HG02571 (cell line): ENCODE data around the gene ENTR1.

Experiments used
- ATAC-seq: cut with Tn5 transposase; IDR thresholded peaks from one replicate; pipeline ENCODE4 v1.9.1; 2021; ENCODE audit warnings: mild to moderate bottlenecking, moderate library complexity; ENCODE audit not compliant: unreplicated experiment

ENTR1 gene

GRCh38 chr9:136379003-136379287 lies 31.5 kb downstream of the ENTR1 start:
- ATAC-seq = no peak

GRCh38 chr9:136378170-136379002 lies 32.0 kb downstream of the ENTR1 start:
- no peak for ATAC-seq

- ATAC-seq = no peak
Observed at GRCh38 chr9:136377341-136378169, 32.9 kb downstream of the ENTR1 start.

GRCh38 chr9:136376457-136376856 lies 34.0 kb downstream of the ENTR1 start:
- no peak for ATAC-seq

- ATAC-seq = no peak
Observed at GRCh38 chr9:136375096-136375495, 35.3 kb downstream of the ENTR1 start.

- no peak for ATAC-seq
Observed at GRCh38 chr9:136374183-136374575, 36.2 kb downstream of the ENTR1 start.

- ATAC-seq = no peak
Observed at GRCh38 chr9:136373300-136374182, 36.9 kb downstream of the ENTR1 start, which contains the start of gene CARD9. CARD9 (minus strand) TSS chr9:136373669; CDS start chr9:136372078, 1,591 bp downstream.

GRCh38 chr9:136372561-136373299 lies 37.7 kb downstream of the ENTR1 start:
- ATAC-seq = no peak

- no peak for ATAC-seq
Observed at GRCh38 chr9:136372006-136372405, 38.4 kb downstream of the ENTR1 start.

- no peak for ATAC-seq
Observed at GRCh38 chr9:136371533-136371880, 38.9 kb downstream of the ENTR1 start.

- ATAC-seq = no peak
Observed at GRCh38 chr9:136370687-136371532, 39.5 kb downstream of the ENTR1 start.

GRCh38 chr9:136370037-136370436 lies 40.4 kb downstream of the ENTR1 start:
- no peak for ATAC-seq

GRCh38 chr9:136368190-136368589 lies 42.2 kb downstream of the ENTR1 start:
- no peak for ATAC-seq

- ATAC-seq = no peak
Observed at GRCh38 chr9:136367296-136368145, 42.9 kb downstream of the ENTR1 start.

- no peak for ATAC-seq
Observed at GRCh38 chr9:136366826-136367225, 43.6 kb downstream of the ENTR1 start.

- no peak for ATAC-seq
Observed at GRCh38 chr9:136365775-136366222, 44.6 kb downstream of the ENTR1 start.

- no peak for ATAC-seq
Observed at GRCh38 chr9:136364942-136365774, 45.3 kb downstream of the ENTR1 start.
